T-cell (primary cell): ENCODE measurements around the gene MAN2A1. TPM values are rescaled to one million over a fixed set of nuclear protein-coding genes. Genes with fewer than 3 reads are reported as not detected.

ENCODE experiments used
- ATAC-seq, 4 experiments: fragments of 200-7000 bp in 3 of 4; fragments of 150-1000 bp in 1 of 4; cut with Tn5 transposase; replicated peaks in 1 of 4; 1 replicate in 3 of 4; 2 replicates in 1 of 4; pipeline ENCODE4 v1.10.0; 2021; ENCODE audit warnings: moderate library complexity in 3 of 4, mild to moderate bottlenecking in 2 of 4, moderate number of reproducible peaks in 1 of 4
- CTCF ChIA-PET, 2 donors: fragments of 300-600 bp; sonication (Branson Sonifier 250); formaldehyde crosslinking; loops; one replicate each; lab custom pipeline; 2022; ENCODE audit warnings: antibody characterized with exemption in 2 of 2; lab: Charles Lee
- POLR2A ChIA-PET, 2 donors: fragments of 300-600 bp; sonication (Branson Sonifier 250); formaldehyde crosslinking; loops; one replicate each; lab custom pipeline; 2022; ENCODE audit warnings: antibody characterized with exemption in 2 of 2; lab: Charles Lee
- DNase-seq, 35 experiments: peaks; one replicate each; pipeline versions ENCODE4 v3.0.0 to v3.0.0-alpha.2; 2013 to 2023
- H3K27ac ChIP-seq: one replicate; pipeline ENCODE4 v1.5.1; 2013; ENCODE audit warnings: low read length
- H3K27me3 ChIP-seq, 2 experiments: replicated peaks in 1 of 2; 1 replicate in 1 of 2; 2 replicates in 1 of 2; pipeline versions ENCODE4 v1.6.1 to v1.7.0; 2013; ENCODE audit warnings: low read length in 1 of 2, mixed read lengths in 1 of 2; ENCODE audit not compliant: control insufficient read depth in 2 of 2, insufficient read depth in 2 of 2; ENCODE audit errors: extremely low read depth in 1 of 2
- H3K36me3 ChIP-seq, 2 donors: 1 replicate in 1 of 2; 2 replicates in 1 of 2; pipeline versions ENCODE4 v1.6.1 to v1.7.0; 2013; ENCODE audit warnings: low read length in 1 of 2; ENCODE audit not compliant: control insufficient read depth in 2 of 2, insufficient read depth in 1 of 2; ENCODE audit errors: extremely low read depth in 1 of 2
- H3K4me1 ChIP-seq, 2 experiments: 1 replicate in 1 of 2; 2 replicates in 1 of 2; pipeline versions ENCODE4 v1.6.1 to v1.7.0; 2013; ENCODE audit warnings: low read length in 2 of 2, mixed read lengths in 1 of 2; ENCODE audit not compliant: insufficient read depth in 2 of 2, control insufficient read depth in 1 of 2; ENCODE audit errors: extremely low read depth in 1 of 2
- H3K4me3 ChIP-seq, 2 donors: 1 replicate in 1 of 2; 2 replicates in 1 of 2; pipeline versions ENCODE4 v1.5.1 to v1.7.0; 2013; ENCODE audit warnings: mild to moderate bottlenecking in 2 of 2, low read length in 1 of 2, moderate library complexity in 1 of 2; ENCODE audit not compliant: control insufficient read depth in 1 of 2; ENCODE audit errors: extremely low read depth in 1 of 2
- H3K9me3 ChIP-seq: 2 replicates; pipeline ENCODE4 v1.7.0; 2013
- H3K27ac Mint-ChIP-seq, 2 donors: one replicate each; pipeline ENCODE4 v1.8.0; 2020 to 2021; ENCODE audit warnings: mild to moderate bottlenecking in 2 of 2, mixed read lengths in 2 of 2
- H3K27me3 Mint-ChIP-seq, 2 donors: one replicate each; pipeline ENCODE4 v1.8.0; 2021 to 2022; ENCODE audit warnings: mixed read lengths in 2 of 2
- H3K36me3 Mint-ChIP-seq: one replicate; pipeline ENCODE4 v1.8.0; 2021; ENCODE audit warnings: mixed read lengths
- H3K4me1 Mint-ChIP-seq, 3 donors: one replicate each; pipeline ENCODE4 v1.8.0; 2020 to 2022; ENCODE audit warnings: mixed read lengths in 3 of 3, mild to moderate bottlenecking in 1 of 3
- H3K4me3 Mint-ChIP-seq, 3 donors: one replicate each; pipeline ENCODE4 v1.8.0; 2020 to 2022; ENCODE audit warnings: mild to moderate bottlenecking in 3 of 3, mixed read lengths in 3 of 3, moderate library complexity in 3 of 3
- H3K9me3 Mint-ChIP-seq, 3 donors: one replicate each; pipeline ENCODE4 v1.8.0; 2020 to 2022; ENCODE audit warnings: mixed read lengths in 3 of 3
- WGBS: methylation state at CpG from one replicate; pipeline ENCODE4 v1.1.5; 2013; ENCODE audit warnings: missing lambda C conversion rate; ENCODE audit not compliant: insufficient coverage; 5-methylcytosine and 5-hydroxymethylcytosine counted together
- total RNA-seq, 35 experiments: library from RNA in 6 of 35; stranded (reverse) in 6 of 35; fragments of 120-200 nt in 1 of 35; gene quantifications; one replicate each; pipeline versions ENCODE4 v1.2.1 to v1.2.4 and lab custom pipeline; 2013 to 2026

MAN2A1 gene
- total RNA-seq, 5 donors from 2014 or later (not counting 1 experiment from before 2014, with no cell fraction given): 46.7 to 64.0 (median 50.4) TPM

DNA sequence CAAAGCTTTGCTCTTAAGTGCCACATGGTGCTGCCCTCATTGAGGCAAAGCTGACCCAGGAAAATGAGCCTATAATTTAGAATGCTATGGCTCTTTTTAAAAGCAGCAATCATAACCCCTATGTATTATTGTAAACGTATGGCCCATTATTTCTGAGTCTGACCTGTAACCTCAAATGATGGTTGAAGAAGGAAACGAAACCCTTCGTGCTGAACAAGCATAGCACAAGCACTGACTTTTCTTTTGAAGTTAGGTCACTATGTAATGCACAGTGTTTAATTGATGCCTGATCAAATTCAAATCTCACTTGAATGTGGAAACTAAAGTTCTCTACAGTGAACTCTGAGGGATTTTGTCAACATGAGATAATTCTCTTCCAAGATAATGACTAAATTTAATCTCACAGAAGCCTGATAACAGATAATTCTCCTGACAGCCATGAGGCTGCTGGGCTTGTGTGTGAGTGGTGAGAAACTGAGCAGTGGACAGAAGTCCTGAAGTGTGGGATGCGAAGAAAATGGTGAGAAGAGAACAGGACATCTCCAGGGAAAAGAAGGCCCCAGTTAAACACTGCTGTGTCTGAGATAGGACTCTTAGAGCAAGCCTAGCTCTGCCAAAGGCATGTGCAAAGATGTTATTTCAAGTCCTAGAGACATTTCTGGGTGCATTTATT, 226.9 kb downstream of the MAN2A1 start:
- DNase-seq: no peak
- no peaks in the 10 kb centered on the region for H3K36me3 Mint-ChIP-seq
- no peak overlapping the region for H3K4me3 Mint-ChIP-seq
- H3K9me3 Mint-ChIP-seq: peaks cover 0 to 4% (median 2%) of the 10 kb centered on the region in 3 donors
- no peak for ATAC-seq
- Histone ChIP-seq H3K36me3 (no peaks in the 10 kb centered on the region), H3K27me3 (no peaks in the 10 kb centered on the region), H3K4me1 (peaks cover 10 to 18% of the 10 kb centered on the region in 2 experiments), H3K9me3 (no peaks in the 10 kb centered on the region), H3K4me3 (no peak overlapping the region), H3K27ac (no peak overlapping the region)
- H3K27ac Mint-ChIP-seq: no peak overlapping the region
- POLR2A ChIA-PET: no interaction called here
- WGBS: 93% methylated on average over 3 of the region's 4 CpGs
- peaks cover 42 to 75% (median 62%) of the 10 kb centered on the region in 3 donors for H3K4me1 Mint-ChIP-seq
- CTCF ChIA-PET: interaction anchor here (0.7 kb wide), 3 partner anchors 21 to 33 kb away, joined by 3 to 4 read pairs (median 3); no protein-coding TSS in a partner anchor
- H3K27me3 Mint-ChIP-seq: no peaks in the 10 kb centered on the region
